Lower leg skin (tissue), 3 donors: ENCODE measurements around the gene HSPA1A.

Source experiments
- CTCF ChIP-seq, 3 donors: fragments of 450-650 bp; IDR thresholded peaks; one replicate each; pipeline ENCODE4 v1.5.1; 2016; ENCODE audit warnings: antibody characterized with exemption in 3 of 3, mild to moderate bottlenecking in 3 of 3, moderate library complexity in 2 of 3
- POLR2A ChIP-seq, 2 donors: fragments of 450-650 bp; IDR thresholded peaks; one replicate each; pipeline ENCODE4 v1.6.1; 2016 to 2017; ENCODE audit warnings: antibody characterized with exemption in 2 of 2, mild to moderate bottlenecking in 1 of 2, moderate library complexity in 1 of 2

- TF ChIP-seq POLR2A (IDR thresholded peaks at IDR 0.05): peak in 1 of 2 donors; percentile 99
- TF ChIP-seq CTCF (IDR thresholded peaks at IDR 0.05): no peak
Measured at GRCh38 chr6:31815025-31815838, at the start of gene HSPA1A, which contains the start of gene HSPA1L.
